GM23248 (cell line): Measurements from ENCODE around the gene KDM4D. TPM values are rescaled to one million over a fixed set of nuclear protein-coding genes. Genes with fewer than 3 reads are reported as not detected.

Source experiments
- DNase-seq: peaks from one replicate; pipeline ENCODE4 v3.0.0-alpha.2; 2015
- H2AFZ ChIP-seq: fragments of 200-600 bp; sonication (generic); 2 replicates; pipeline ENCODE4 v1.6.1; 2016; ENCODE audit warnings: antibody characterized with exemption
- H3F3A ChIP-seq: fragments of 200-600 bp; sonication (generic); 2 replicates; pipeline ENCODE4 v1.6.1; 2016; ENCODE audit warnings: mild to moderate bottlenecking, antibody characterized with exemption, mixed run types; ENCODE audit not compliant: insufficient read depth
- H3K27ac ChIP-seq: fragments of 200-600 bp; sonication (generic); 2 replicates; pipeline ENCODE4 v1.5.1; 2016; ENCODE audit warnings: mild to moderate bottlenecking
- H3K27me3 ChIP-seq: fragments of 200-600 bp; sonication (generic); replicated peaks from 2 replicates; pipeline ENCODE4 v1.6.1; 2016; ENCODE audit warnings: mild to moderate bottlenecking; ENCODE audit not compliant: insufficient read depth
- H3K36me3 ChIP-seq: fragments of 200-600 bp; sonication (generic); 2 replicates; pipeline ENCODE4 v1.6.1; 2016; ENCODE audit warnings: low read depth, mild to moderate bottlenecking
- H3K4me1 ChIP-seq: fragments of 200-600 bp; sonication (generic); 2 replicates; pipeline ENCODE4 v1.6.1; 2016; ENCODE audit warnings: mild to moderate bottlenecking; ENCODE audit not compliant: insufficient read depth
- H3K4me2 ChIP-seq: fragments of 200-600 bp; sonication (generic); one replicate; pipeline ENCODE4 v1.6.1; 2016; ENCODE audit warnings: mild to moderate bottlenecking; ENCODE audit not compliant: unreplicated experiment
- H3K4me3 ChIP-seq: fragments of 200-600 bp; sonication (generic); 2 replicates; pipeline ENCODE4 v1.5.1; 2016; ENCODE audit warnings: mild to moderate bottlenecking
- H3K79me2 ChIP-seq: fragments of 200-600 bp; sonication (generic); 2 replicates; pipeline ENCODE4 v1.6.1; 2016; ENCODE audit warnings: mild to moderate bottlenecking; ENCODE audit not compliant: insufficient read depth
- H3K9ac ChIP-seq: fragments of 200-600 bp; sonication (generic); 2 replicates; pipeline ENCODE4 v1.6.1; 2016; ENCODE audit warnings: mild to moderate bottlenecking
- H3K9me2 ChIP-seq: fragments of 200-600 bp; sonication (generic); 2 replicates; pipeline ENCODE4 v1.6.1; 2016; ENCODE audit warnings: mixed run types, mild to moderate bottlenecking, moderate library complexity; ENCODE audit not compliant: insufficient read depth
- H3K9me3 ChIP-seq: fragments of 200-600 bp; sonication (generic); one replicate; pipeline ENCODE4 v1.6.1; 2017; ENCODE audit warnings: low read depth
- H4K20me1 ChIP-seq: fragments of 200-600 bp; sonication (generic); 2 replicates; pipeline ENCODE4 v1.6.0; 2016; ENCODE audit not compliant: insufficient read depth
- EZH2 ChIP-seq: fragments of 200-600 bp; sonication (generic); IDR thresholded peaks from 2 replicates; pipeline ENCODE4 v1.6.1; 2018; ENCODE audit warnings: antibody characterized with exemption, mild to moderate bottlenecking; ENCODE audit not compliant: insufficient read depth, poor library complexity, severe bottlenecking
- EZH2phosphoT487 ChIP-seq: fragments of 200-600 bp; sonication (generic); IDR thresholded peaks from 2 replicates; pipeline ENCODE4 v1.6.1; 2018; ENCODE audit warnings: antibody characterized with exemption, moderate library complexity, mild to moderate bottlenecking, low read depth; ENCODE audit not compliant: insufficient read depth
- WGBS, 2 experiments: methylation state at CpG; one replicate each; pipeline ENCODE4 v1.1.6; 2015 to 2017; ENCODE audit warnings: low lambda C conversion rate in 2 of 2, low coverage in 1 of 2; ENCODE audit errors: missing lambda C conversion rate in 2 of 2; 5-methylcytosine and 5-hydroxymethylcytosine counted together
- in situ Hi-C: fragments of 300-500 bp; cut with MboI; formaldehyde crosslinking; loops from 2 replicates; pipeline ENCODE4 v1.15.0; 2020
- polyA plus RNA-seq: library from polyadenylated mRNA; unstranded; fragments of >200 nt; fragmentation: Nextera tagmentation; extraction: Ambion mirVana; gene quantifications from 2 replicates; pipeline ENCODE4 v1.2.1, GENCODE V29; 2016
- total RNA-seq: library from RNA; depleted of rRNA; stranded (reverse); fragments of >200 nt; shearing (Covaris generic); gene quantifications from 2 replicates; pipeline ENCODE4 v1.2.3, GENCODE V29; 2014

KDM4D gene
- total and polyA plus RNA-seq, 2 experiments from 2014 or later, result 0.43 to 0.45 TPM

DNA sequence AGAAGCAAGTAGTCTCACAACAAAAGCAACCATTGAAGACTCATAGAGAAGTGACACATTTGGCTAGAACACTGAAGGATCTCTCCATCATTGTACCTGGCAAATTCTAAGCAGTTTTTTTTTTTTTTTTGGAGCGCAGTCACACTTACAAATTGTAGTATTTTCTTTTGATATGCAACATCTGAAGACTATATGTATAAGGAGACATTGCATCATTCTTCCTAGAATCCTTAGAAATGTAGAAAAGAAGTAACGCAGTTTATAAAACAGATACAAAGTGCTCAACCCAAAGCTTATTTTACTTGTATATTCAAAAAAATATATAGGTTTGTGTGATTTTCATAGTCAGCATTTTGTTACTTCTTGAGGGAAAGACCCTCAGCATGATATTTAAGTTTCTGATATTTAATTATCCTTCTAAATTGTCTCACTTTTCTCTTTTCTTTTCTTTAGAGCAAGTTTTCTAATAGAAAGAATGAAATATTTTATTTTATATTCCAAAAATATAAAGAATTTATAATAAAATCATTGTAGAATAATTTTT, 20.0 kb downstream of the KDM4D start:
- no peak for TF ChIP-seq EZH2
- TF ChIP-seq EZH2phosphoT487, result no peak
- no peak overlapping the region for H3K27ac ChIP-seq
- 89 to 92% methylated on average over 2 of the region's 2 CpGs for WGBS, 2 experiments
- H2AFZ ChIP-seq, result no peak overlapping the region
- H3K4me1 ChIP-seq, result no peaks in the 10 kb centered on the region
- H4K20me1 ChIP-seq, result no peaks in the 10 kb centered on the region
- DNase-seq, result no peak
- no peaks in the 10 kb centered on the region for H3K36me3 ChIP-seq
- H3K79me2 ChIP-seq, result no peaks in the 10 kb centered on the region
- no peak overlapping the region for H3K9ac ChIP-seq
- no peaks in the 10 kb centered on the region for H3F3A ChIP-seq
- H3K4me2 ChIP-seq, result no peak overlapping the region
- in situ Hi-C loops, result no loop called here
- H3K9me2 ChIP-seq, result no peaks in the 10 kb centered on the region
- H3K27me3 ChIP-seq, result no peaks in the 10 kb centered on the region
- no peak overlapping the region for H3K4me3 ChIP-seq
- H3K9me3 ChIP-seq, result no peaks in the 10 kb centered on the region

DNA sequence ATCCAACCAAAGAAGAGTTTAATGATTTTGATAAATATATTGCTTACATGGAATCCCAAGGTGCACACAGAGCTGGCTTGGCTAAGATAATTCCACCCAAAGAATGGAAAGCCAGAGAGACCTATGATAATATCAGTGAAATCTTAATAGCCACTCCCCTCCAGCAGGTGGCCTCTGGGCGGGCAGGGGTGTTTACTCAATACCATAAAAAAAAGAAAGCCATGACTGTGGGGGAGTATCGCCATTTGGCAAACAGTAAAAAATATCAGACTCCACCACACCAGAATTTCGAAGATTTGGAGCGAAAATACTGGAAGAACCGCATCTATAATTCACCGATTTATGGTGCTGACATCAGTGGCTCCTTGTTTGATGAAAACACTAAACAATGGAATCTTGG, 23.9 kb downstream of the KDM4D start:
- H3K79me2 ChIP-seq, result no peaks in the 10 kb centered on the region
- H3K4me3 ChIP-seq, result no peak overlapping the region
- H2AFZ ChIP-seq, result no peak overlapping the region
- WGBS, 2 experiments, result 93 to 94% methylated on average over 6 of the region's 6 CpGs
- in situ Hi-C loops, result no loop called here
- H3K27ac ChIP-seq, result no peak overlapping the region
- H3F3A ChIP-seq, result no peaks in the 10 kb centered on the region
- no peaks in the 10 kb centered on the region for H3K36me3 ChIP-seq
- H3K9me3 ChIP-seq, result no peaks in the 10 kb centered on the region
- no peak overlapping the region for H3K4me2 ChIP-seq
- no peaks in the 10 kb centered on the region for H3K27me3 ChIP-seq
- no peaks in the 10 kb centered on the region for H3K4me1 ChIP-seq
- no peak overlapping the region for H3K9ac ChIP-seq
- no peak for DNase-seq
- no peaks in the 10 kb centered on the region for H4K20me1 ChIP-seq
- TF ChIP-seq EZH2phosphoT487 (no peak), EZH2 (no peak)
- no peaks in the 10 kb centered on the region for H3K9me2 ChIP-seq

GRCh38 chr11:94998285-94998684, 24.8 kb downstream of the KDM4D start:
- TF ChIP-seq EZH2 (no peak), EZH2phosphoT487 (no peak)
- WGBS, 2 experiments, result 91 to 93% methylated on average over 12 to 13 of the region's 13 CpGs
- in situ Hi-C loops, result no loop called here

DNA sequence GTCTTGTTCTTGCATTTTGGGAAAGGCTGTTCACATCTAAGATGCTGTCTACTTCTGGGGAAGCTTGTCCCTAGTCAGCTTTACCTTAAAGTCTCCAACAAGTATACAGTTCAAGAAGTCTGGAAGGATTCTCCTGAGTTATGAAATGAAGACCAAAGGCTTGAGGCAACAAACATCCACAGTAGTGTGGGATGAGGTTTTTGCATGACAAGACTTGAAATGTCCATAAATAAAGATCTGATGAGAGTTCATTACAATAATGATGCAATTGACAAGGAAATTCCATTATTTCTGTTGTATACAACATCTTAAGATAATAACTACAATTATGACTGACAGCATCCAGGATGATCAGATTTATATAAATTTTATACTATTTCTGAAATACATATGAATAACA, 30.2 kb downstream of the KDM4D start:
- Histone ChIP-seq H3K9ac (no peak overlapping the region), H3K27ac (no peak overlapping the region), H3K36me3 (no peaks in the 10 kb centered on the region), H3K4me3 (no peak overlapping the region), H2AFZ (no peak overlapping the region), H3F3A (no peaks in the 10 kb centered on the region), H3K4me2 (no peak overlapping the region), H3K27me3 (peaks cover 24% of the 10 kb centered on the region), H3K9me3 (no peaks in the 10 kb centered on the region), H3K79me2 (no peaks in the 10 kb centered on the region), H4K20me1 (no peaks in the 10 kb centered on the region), H3K9me2 (no peaks in the 10 kb centered on the region), H3K4me1 (no peaks in the 10 kb centered on the region)
- in situ Hi-C loops, result no loop called here
- TF ChIP-seq EZH2phosphoT487, result no peak
- no peak for TF ChIP-seq EZH2
- DNase-seq, result no peak

More at GRCh38 chr11:94998285-94998684, 24.8 kb downstream of the KDM4D start:
- Histone ChIP-seq H4K20me1 (no peaks in the 10 kb centered on the region), H3K36me3 (no peaks in the 10 kb centered on the region), H2AFZ (no peak overlapping the region), H3K79me2 (no peaks in the 10 kb centered on the region), H3K9ac (no peak overlapping the region), H3K9me2 (no peaks in the 10 kb centered on the region), H3K4me2 (no peak overlapping the region), H3F3A (no peaks in the 10 kb centered on the region), H3K4me3 (no peak overlapping the region), H3K27me3 (no peaks in the 10 kb centered on the region), H3K4me1 (no peaks in the 10 kb centered on the region), H3K9me3 (no peaks in the 10 kb centered on the region), H3K27ac (no peak overlapping the region)
- no peak for DNase-seq

DNA sequence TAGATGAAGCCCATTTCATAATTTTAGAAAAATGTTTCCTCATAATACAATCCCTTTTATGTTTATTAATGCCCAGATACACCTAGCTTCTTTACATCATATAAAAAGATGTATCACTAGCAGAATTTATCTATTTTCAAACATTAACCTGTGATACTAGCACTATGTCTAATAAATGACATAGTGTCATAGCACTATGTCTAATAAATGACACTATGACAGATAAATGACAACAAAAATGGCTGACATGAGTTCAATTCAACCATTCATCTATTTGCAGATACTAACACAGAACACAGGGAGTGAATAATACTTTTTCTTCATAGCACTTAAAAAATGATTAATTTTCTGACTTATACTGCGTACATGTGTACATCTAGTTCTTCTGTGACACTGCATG, 32.1 kb downstream of the KDM4D start:
- no peak overlapping the region for H3K27ac ChIP-seq
- in situ Hi-C loops, result no loop called here
- no peaks in the 10 kb centered on the region for H3K4me1 ChIP-seq
- H3F3A ChIP-seq, result no peaks in the 10 kb centered on the region
- no peak overlapping the region for H2AFZ ChIP-seq
- H3K27me3 ChIP-seq, result peaks cover 32% of the 10 kb centered on the region
- DNase-seq, result no peak
- H3K9me2 ChIP-seq, result no peaks in the 10 kb centered on the region
- TF ChIP-seq EZH2phosphoT487 (no peak), EZH2 (no peak)
- H3K4me3 ChIP-seq, result no peak overlapping the region
- no peaks in the 10 kb centered on the region for H3K36me3 ChIP-seq
- H4K20me1 ChIP-seq, result no peaks in the 10 kb centered on the region
- no peak overlapping the region for H3K9ac ChIP-seq
- no peak overlapping the region for H3K4me2 ChIP-seq
- WGBS, 2 experiments, result 35 to 44% methylated on average over 1 of the region's 1 CpG
- H3K9me3 ChIP-seq, result no peaks in the 10 kb centered on the region
- H3K79me2 ChIP-seq, result no peaks in the 10 kb centered on the region
